Caco-2 (cell line): ENCODE data around the gene ZNF785. TPM values are rescaled to one million over a fixed set of nuclear protein-coding genes. Genes with fewer than 3 reads are reported as not detected.
"Not testable (repeated sequence)": the region's sequence is repeated elsewhere in the genome, so short reads cannot be mapped to it uniquely, and the experiment has no call there.

Source experiments
- BruUV-seq: library from RNA; stranded (reverse); fragments of 400-500 nt; replicated peaks from 2 replicates; lab custom pipeline; 2021; lab: Mats Ljungman, UMichigan
- CTCF ChIA-PET: fragments of 300-600 bp; sonication (Branson Sonifier 250); formaldehyde crosslinking; loops from one replicate; lab custom pipeline; 2022; ENCODE audit warnings: antibody characterized with exemption; lab: Charles Lee
- POLR2A ChIA-PET: fragments of 300-600 bp; sonication (Branson Sonifier 250); formaldehyde crosslinking; loops from one replicate; lab custom pipeline; 2022; ENCODE audit warnings: antibody characterized with exemption; lab: Charles Lee
- DNase-seq, 2 experiments: peaks; one replicate each; pipeline versions ENCODE4 v3.0.0 to v3.0.0-alpha.2; 2020 to 2022
- H3K27me3 ChIP-seq: replicated peaks from 2 replicates; pipeline ENCODE4 v1.6.0; 2011; ENCODE audit warnings: low read length; ENCODE audit not compliant: control insufficient read depth, insufficient read depth
- H3K36me3 ChIP-seq: 2 replicates; pipeline ENCODE4 v1.5.1; 2011; ENCODE audit warnings: low read length; ENCODE audit not compliant: control insufficient read depth, insufficient read depth
- H3K4me1 ChIP-seq: fragments of 250-450 bp; sonication (Bioruptor Pico); 2 replicates; pipeline ENCODE4 v1.5.1; 2020; ENCODE audit warnings: mild to moderate bottlenecking
- H3K4me3 ChIP-seq: 2 replicates; pipeline ENCODE4 v1.5.1; 2011; ENCODE audit warnings: low read depth, mild to moderate bottlenecking, control low read depth, low read length
- H3K9me3 ChIP-seq: fragments of 250-450 bp; sonication (Bioruptor Pico); 2 replicates; pipeline ENCODE4 v1.5.1; 2020; ENCODE audit warnings: mild to moderate bottlenecking, moderate library complexity
- H3K27ac Mint-ChIP-seq: one replicate; pipeline ENCODE4 v1.8.0; 2022; ENCODE audit warnings: mixed read lengths; ENCODE audit not compliant: unreplicated experiment
- H3K27me3 Mint-ChIP-seq: one replicate; pipeline ENCODE4 v1.8.0; 2022; ENCODE audit warnings: mixed read lengths; ENCODE audit not compliant: insufficient read depth, unreplicated experiment
- H3K36me3 Mint-ChIP-seq: one replicate; pipeline ENCODE4 v1.8.0; 2022; ENCODE audit warnings: mild to moderate bottlenecking, mixed read lengths; ENCODE audit not compliant: insufficient read depth, unreplicated experiment
- H3K4me1 Mint-ChIP-seq: one replicate; pipeline ENCODE4 v1.8.0; 2022; ENCODE audit warnings: low read depth, mixed read lengths; ENCODE audit not compliant: unreplicated experiment
- H3K4me3 Mint-ChIP-seq: one replicate; pipeline ENCODE4 v1.8.0; 2022; ENCODE audit warnings: mild to moderate bottlenecking, moderate library complexity, mixed read lengths; ENCODE audit not compliant: unreplicated experiment
- H3K9me3 Mint-ChIP-seq: one replicate; pipeline ENCODE4 v1.8.0; 2022; ENCODE audit warnings: mixed read lengths; ENCODE audit not compliant: unreplicated experiment
- intact Hi-C: fragments of 100-400 bp; cut with micrococcal nuclease; formaldehyde crosslinking; loops from one replicate; pipeline ENCODE4 v1.10.0; 2022; ENCODE audit not compliant: unreplicated experiment
- total RNA-seq: library from RNA; stranded (reverse); gene quantifications from 2 replicates; pipeline ENCODE4 v1.2.3, GENCODE V29; 2022
- TF ChIP-seq, protein P1 (sequence below), 2 experiments: fragments of 200-600 bp in 1 of 2; IDR thresholded peaks; 1 replicate in 1 of 2; 2 replicates in 1 of 2; pipeline versions ENCODE4 v1.5.1 to v1.8.0; 2011 to 2022; ENCODE audit warnings: antibody characterized with exemption in 1 of 2, control low read depth in 1 of 2, inconsistent platforms in 1 of 2, low read depth in 1 of 2, low read length in 1 of 2, mild to moderate bottlenecking in 1 of 2, moderate library complexity in 1 of 2; ENCODE audit not compliant: insufficient read depth in 1 of 2, severe bottlenecking in 1 of 2, unreplicated experiment in 1 of 2

Gene ZNF785
- total RNA-seq, 1 experiment from 2014 or later: 13.5 TPM

DNA sequence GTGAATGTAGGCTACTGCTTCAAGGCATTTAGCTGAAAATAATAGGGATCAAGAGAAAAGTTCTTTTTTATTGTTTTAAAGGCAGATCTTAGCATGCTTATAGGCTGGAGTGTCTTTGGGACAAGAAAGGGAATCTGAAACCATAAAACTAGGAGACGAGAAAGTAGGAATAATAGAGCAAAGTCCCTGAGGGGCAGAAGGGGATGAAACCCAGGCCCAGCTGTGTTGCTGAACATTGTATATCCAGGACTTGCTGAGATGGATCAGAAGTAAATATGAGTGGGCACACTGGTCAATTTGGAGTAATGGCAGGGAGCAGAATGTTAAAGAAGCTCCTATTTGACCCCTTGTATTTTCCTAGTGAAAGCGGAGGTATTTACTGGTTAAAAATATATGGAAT is 15.4 kb upstream of the ZNF785 start:
- TF ChIP-seq, protein P1, sequence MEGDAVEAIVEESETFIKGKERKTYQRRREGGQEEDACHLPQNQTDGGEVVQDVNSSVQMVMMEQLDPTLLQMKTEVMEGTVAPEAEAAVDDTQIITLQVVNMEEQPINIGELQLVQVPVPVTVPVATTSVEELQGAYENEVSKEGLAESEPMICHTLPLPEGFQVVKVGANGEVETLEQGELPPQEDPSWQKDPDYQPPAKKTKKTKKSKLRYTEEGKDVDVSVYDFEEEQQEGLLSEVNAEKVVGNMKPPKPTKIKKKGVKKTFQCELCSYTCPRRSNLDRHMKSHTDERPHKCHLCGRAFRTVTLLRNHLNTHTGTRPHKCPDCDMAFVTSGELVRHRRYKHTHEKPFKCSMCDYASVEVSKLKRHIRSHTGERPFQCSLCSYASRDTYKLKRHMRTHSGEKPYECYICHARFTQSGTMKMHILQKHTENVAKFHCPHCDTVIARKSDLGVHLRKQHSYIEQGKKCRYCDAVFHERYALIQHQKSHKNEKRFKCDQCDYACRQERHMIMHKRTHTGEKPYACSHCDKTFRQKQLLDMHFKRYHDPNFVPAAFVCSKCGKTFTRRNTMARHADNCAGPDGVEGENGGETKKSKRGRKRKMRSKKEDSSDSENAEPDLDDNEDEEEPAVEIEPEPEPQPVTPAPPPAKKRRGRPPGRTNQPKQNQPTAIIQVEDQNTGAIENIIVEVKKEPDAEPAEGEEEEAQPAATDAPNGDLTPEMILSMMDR (IDR thresholded peaks at IDR 0.05; ENCODE audit: insufficient read depth in 1 of 2, low read depth in 1 of 2, low read length in 1 of 2, severe bottlenecking in 1 of 2, unreplicated experiment in 1 of 2): no peak
- no peaks in the 10 kb centered on the region for H3K4me1 ChIP-seq
- H3K9me3 ChIP-seq: no peaks in the 10 kb centered on the region
- H3K4me3 ChIP-seq: no peak overlapping the region
- Mint-ChIP-seq H3K4me1 (no peaks in the 10 kb centered on the region), H3K36me3 (peaks cover 28% of the 10 kb centered on the region), H3K27ac (no peak overlapping the region), H3K4me3 (no peak overlapping the region), H3K9me3 (peaks cover 12% of the 10 kb centered on the region), H3K27me3 (no peaks in the 10 kb centered on the region)
- intact Hi-C loops: no loop called here
- no peaks in the 10 kb centered on the region for H3K36me3 ChIP-seq
- no TSS peak for BruUV-seq
- DNase-seq: no peak
- no peaks in the 10 kb centered on the region for H3K27me3 ChIP-seq
- POLR2A ChIA-PET: interaction anchor here (0.6 kb wide), 1 partner anchor 9 kb away, joined by 4 read pairs; no protein-coding TSS in a partner anchor
- CTCF ChIA-PET: no interaction called here

DNA sequence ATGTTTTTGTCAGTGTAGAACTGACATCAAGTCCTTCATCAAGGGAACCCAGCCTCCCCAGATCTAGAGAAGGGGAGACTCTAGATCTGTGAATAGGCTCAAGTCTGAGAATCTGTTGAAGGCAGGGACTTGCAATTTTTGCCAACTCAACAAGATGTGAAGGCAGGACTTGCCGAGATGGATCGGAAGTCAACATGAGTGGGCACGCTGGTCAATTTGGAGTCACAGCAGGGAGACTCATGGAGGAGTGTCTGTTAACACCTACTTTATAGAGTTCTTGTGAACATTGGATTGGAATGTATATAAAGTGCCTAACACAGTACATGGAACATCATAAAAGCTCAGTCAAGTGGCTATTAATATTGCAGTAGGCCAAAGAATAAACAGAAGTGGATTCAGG is 14.7 kb upstream of the ZNF785 start:
- TF ChIP-seq, protein P1 (IDR thresholded peaks at IDR 0.05; ENCODE audit: insufficient read depth in 1 of 2, low read depth in 1 of 2, low read length in 1 of 2, severe bottlenecking in 1 of 2, unreplicated experiment in 1 of 2): no peak
- Histone ChIP-seq H3K27me3 (no peaks in the 10 kb centered on the region), H3K36me3 (no peaks in the 10 kb centered on the region), H3K4me3 (no peak overlapping the region), H3K4me1 (no peaks in the 10 kb centered on the region), H3K9me3 (no peaks in the 10 kb centered on the region)
- no TSS peak for BruUV-seq
- H3K4me3 Mint-ChIP-seq: no peak overlapping the region
- no peaks in the 10 kb centered on the region for H3K4me1 Mint-ChIP-seq
- DNase-seq: no peak
- H3K9me3 Mint-ChIP-seq: peaks cover 12% of the 10 kb centered on the region
- POLR2A ChIA-PET: interaction anchor here (0.6 kb wide), 1 partner anchor 8 kb away, joined by 4 read pairs; no protein-coding TSS in a partner anchor
- peaks cover 22% of the 10 kb centered on the region for H3K36me3 Mint-ChIP-seq
- no peak overlapping the region for H3K27ac Mint-ChIP-seq
- intact Hi-C loops: no loop called here
- CTCF ChIA-PET: no interaction called here
- H3K27me3 Mint-ChIP-seq: no peaks in the 10 kb centered on the region

DNA sequence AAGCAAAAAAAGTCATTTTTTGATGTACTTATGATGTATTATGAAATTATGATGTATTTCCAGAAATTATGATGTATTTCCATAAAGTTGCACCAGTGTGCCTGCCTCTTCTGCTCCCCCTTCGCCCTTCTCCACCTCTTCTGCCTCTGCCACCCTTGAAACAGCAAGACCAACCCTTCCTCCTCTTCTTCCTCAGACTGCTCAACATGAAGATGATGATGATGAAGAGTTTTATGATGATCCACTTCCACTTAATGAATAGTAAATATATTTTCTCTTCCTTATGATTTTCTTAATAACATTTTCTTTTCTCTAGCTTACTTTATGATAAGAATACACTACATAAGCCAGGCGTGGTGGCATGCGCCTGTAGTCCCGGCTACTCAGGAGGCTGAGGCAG is 7.4 kb upstream of the ZNF785 start:
- Mint-ChIP-seq H3K27ac (no peak overlapping the region), H3K36me3 (peaks cover 4% of the 10 kb centered on the region), H3K4me3 (no peak overlapping the region), H3K9me3 (no peaks in the 10 kb centered on the region), H3K27me3 (no peaks in the 10 kb centered on the region), H3K4me1 (no peaks in the 10 kb centered on the region)
- Histone ChIP-seq H3K4me3 (no peak overlapping the region), H3K27me3 (no peaks in the 10 kb centered on the region), H3K9me3 (peaks cover 5% of the 10 kb centered on the region; the same call in 1 of the 2 replicates), H3K4me1 (no peaks in the 10 kb centered on the region), H3K36me3 (no peaks in the 10 kb centered on the region)
- ChIA-PET POLR2A (no interaction called here), CTCF (interaction anchor here (0.6 to 0.7 kb wide), 2 partner anchors 16 to 23 kb away, joined by 3 to 6 read pairs; no protein-coding TSS in a partner anchor)
- TF ChIP-seq, protein P1 (IDR thresholded peaks at IDR 0.05; ENCODE audit: insufficient read depth in 1 of 2, low read depth in 1 of 2, low read length in 1 of 2, severe bottlenecking in 1 of 2, unreplicated experiment in 1 of 2): no peak
- no TSS peak for BruUV-seq
- no peak for DNase-seq
- intact Hi-C loops: no loop called here

DNA sequence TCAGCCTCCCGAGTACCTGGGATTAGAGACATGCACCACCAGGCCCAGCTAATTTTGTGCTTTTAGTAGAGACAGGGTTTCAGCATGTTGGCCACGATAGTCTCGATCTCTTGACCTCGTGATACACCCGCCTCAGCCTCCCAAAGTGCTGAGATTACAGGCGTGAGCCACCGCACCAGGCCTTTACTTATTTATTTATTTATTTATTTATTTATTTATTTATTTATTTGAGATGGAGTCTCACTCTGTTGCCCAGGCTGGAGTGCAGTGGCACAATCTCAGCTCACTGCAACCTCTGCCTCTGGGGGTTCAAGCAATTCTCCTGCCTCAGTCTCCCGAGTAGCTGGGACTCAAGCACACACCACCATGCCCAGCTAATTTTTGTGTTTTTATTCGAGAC is 5.4 kb upstream of the ZNF785 start:
- H3K36me3 Mint-ChIP-seq, H3K4me3 Mint-ChIP-seq, H3K4me1 Mint-ChIP-seq, H3K9me3 Mint-ChIP-seq, intact Hi-C loops, H3K4me3 ChIP-seq, H3K27me3 ChIP-seq, BruUV-seq, H3K27ac Mint-ChIP-seq, H3K4me1 ChIP-seq, H3K27me3 Mint-ChIP-seq, DNase-seq, H3K9me3 ChIP-seq, H3K36me3 ChIP-seq, POLR2A ChIA-PET: not testable (repeated sequence)
- CTCF ChIA-PET: interaction anchor here (0.6 kb wide), 1 partner anchor 249 kb away, joined by 3 read pairs; no protein-coding TSS in a partner anchor

DNA sequence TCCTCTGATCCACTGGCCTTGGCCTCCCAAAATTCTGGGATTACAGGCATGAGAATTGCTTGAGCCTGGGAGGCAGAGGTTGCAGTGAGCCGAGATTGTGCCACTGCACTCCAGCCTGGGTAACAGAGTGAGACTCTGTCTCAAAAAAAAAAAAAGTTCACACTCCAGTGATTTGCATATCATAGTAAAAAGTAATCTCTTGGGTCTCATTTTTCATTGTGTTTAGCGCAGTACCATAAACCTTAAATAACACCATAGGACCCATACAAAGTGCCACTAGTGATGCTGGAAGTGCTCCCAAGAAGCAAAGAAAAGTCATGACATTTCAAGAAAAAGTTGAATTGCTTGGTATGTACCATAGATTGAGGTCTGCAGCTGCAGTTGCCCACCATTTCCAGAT is 4.1 kb upstream of the ZNF785 start:
- BruUV-seq, intact Hi-C loops, H3K4me3 Mint-ChIP-seq: not testable (repeated sequence)

More for the DNA sequence above, 4.1 kb upstream of the ZNF785 start:
- POLR2A ChIA-PET, H3K4me3 ChIP-seq, H3K27me3 ChIP-seq, H3K36me3 ChIP-seq, H3K4me1 ChIP-seq, CTCF ChIA-PET, H3K9me3 ChIP-seq, DNase-seq, H3K27me3 Mint-ChIP-seq, H3K4me1 Mint-ChIP-seq, H3K9me3 Mint-ChIP-seq, H3K27ac Mint-ChIP-seq: not testable (repeated sequence)
- H3K36me3 Mint-ChIP-seq: peaks cover 14% of the 10 kb centered on the region
